Measurements from ENCODE around the gene SDK1. TPM values are rescaled to one million over a fixed set of nuclear protein-coding genes. Genes with fewer than 3 reads are reported as not detected.

Gene SDK1
- total and polyA plus RNA-seq, 2 donors = 9.8 to 15.1 TPM

GRCh38 chr7:3538041-3538440 lies 237.0 kb downstream of the SDK1 start:
- Histone ChIP-seq H3K4me3 (ENCODE audit: low read depth, low read length) (no peak overlapping the region), H3K27ac (ENCODE audit: low read depth) (no peak overlapping the region), H3K4me1 (ENCODE audit: insufficient read depth) (no peaks in the 10 kb centered on the region), H3K36me3 (ENCODE audit: insufficient read depth) (no peaks in the 10 kb centered on the region)
- DNase-seq (ENCODE audit: extremely low spot score) = no peak
- 90% methylated on average over 3 of the region's 3 CpGs for WGBS

- H3K4me1 ChIP-seq (ENCODE audit: insufficient read depth) = no peaks in the 10 kb centered on the region
- no peaks in the 10 kb centered on the region for H3K36me3 ChIP-seq (ENCODE audit: insufficient read depth)
- whole genome bisulfite sequencing = 66% methylated on average over 5 of the region's 5 CpGs
- no peak overlapping the region for H3K27ac ChIP-seq (ENCODE audit: low read depth)
- no peak for DNase-seq (ENCODE audit: extremely low spot score)
- no peak overlapping the region for H3K4me3 ChIP-seq (ENCODE audit: low read depth, low read length)
Measured at GRCh38 chr7:3540456-3541220, 239.6 kb downstream of the SDK1 start.

- no peak overlapping the region for H3K27ac ChIP-seq (ENCODE audit: low read depth)
- H3K36me3 ChIP-seq (ENCODE audit: insufficient read depth) = no peaks in the 10 kb centered on the region
- no peak for DNase-seq (ENCODE audit: extremely low spot score)
- H3K4me1 ChIP-seq (ENCODE audit: insufficient read depth) = no peaks in the 10 kb centered on the region
- no peak overlapping the region for H3K4me3 ChIP-seq (ENCODE audit: low read depth, low read length)
- 82% methylated on average over 5 of the region's 5 CpGs for WGBS
Measured at GRCh38 chr7:3544202-3544601, 243.2 kb downstream of the SDK1 start.

GRCh38 chr7:3548815-3549214 lies 247.8 kb downstream of the SDK1 start:
- Histone ChIP-seq H3K36me3 (ENCODE audit: insufficient read depth) (no peaks in the 10 kb centered on the region), H3K4me3 (ENCODE audit: low read depth, low read length) (no peak overlapping the region), H3K27ac (ENCODE audit: low read depth) (no peak overlapping the region), H3K4me1 (ENCODE audit: insufficient read depth) (no peaks in the 10 kb centered on the region)
- no peak for DNase-seq (ENCODE audit: extremely low spot score)
- 55% methylated on average over 4 of the region's 4 CpGs for WGBS

- Histone ChIP-seq H3K36me3 (ENCODE audit: insufficient read depth) (no peaks in the 10 kb centered on the region), H3K27ac (ENCODE audit: low read depth) (no peak overlapping the region), H3K4me1 (ENCODE audit: insufficient read depth) (no peaks in the 10 kb centered on the region), H3K4me3 (ENCODE audit: low read depth, low read length) (no peak overlapping the region)
- 26% methylated on average over 2 of the region's 2 CpGs for WGBS
- DNase-seq (ENCODE audit: extremely low spot score) = no peak
Measured at GRCh38 chr7:3549601-3550000, 248.5 kb downstream of the SDK1 start.

- no peak for DNase-seq (ENCODE audit: extremely low spot score)
- Histone ChIP-seq H3K36me3 (ENCODE audit: insufficient read depth) (no peaks in the 10 kb centered on the region), H3K27ac (ENCODE audit: low read depth) (no peak overlapping the region), H3K4me3 (ENCODE audit: low read depth, low read length) (no peak overlapping the region), H3K4me1 (ENCODE audit: insufficient read depth) (no peaks in the 10 kb centered on the region)
- 83% methylated on average over 6 of the region's 6 CpGs for WGBS
Measured at GRCh38 chr7:3551536-3551935, 250.5 kb downstream of the SDK1 start.

- DNase-seq (ENCODE audit: extremely low spot score) = no peak
- Histone ChIP-seq H3K4me1 (ENCODE audit: insufficient read depth) (no peaks in the 10 kb centered on the region), H3K4me3 (ENCODE audit: low read depth, low read length) (no peak overlapping the region), H3K27ac (ENCODE audit: low read depth) (no peak overlapping the region), H3K36me3 (ENCODE audit: insufficient read depth) (no peaks in the 10 kb centered on the region)
- WGBS = 87% methylated on average over 1 of the region's 1 CpG
Measured at GRCh38 chr7:3552499-3552898, 251.4 kb downstream of the SDK1 start.

GRCh38 chr7:3558400-3558799 lies 257.3 kb downstream of the SDK1 start:
- WGBS = 24% methylated on average over 2 of the region's 2 CpGs
- Histone ChIP-seq H3K4me3 (ENCODE audit: low read depth, low read length) (no peak overlapping the region), H3K36me3 (ENCODE audit: insufficient read depth) (no peaks in the 10 kb centered on the region), H3K27ac (ENCODE audit: low read depth) (no peak overlapping the region), H3K4me1 (ENCODE audit: insufficient read depth) (no peaks in the 10 kb centered on the region)
- no peak for DNase-seq (ENCODE audit: extremely low spot score)

GRCh38 chr7:3559278-3559677 lies 258.2 kb downstream of the SDK1 start:
- WGBS = 34% methylated on average over 3 of the region's 3 CpGs
- Histone ChIP-seq H3K27ac (ENCODE audit: low read depth) (no peak overlapping the region), H3K4me3 (ENCODE audit: low read depth, low read length) (no peak overlapping the region), H3K4me1 (ENCODE audit: insufficient read depth) (no peaks in the 10 kb centered on the region), H3K36me3 (ENCODE audit: insufficient read depth) (no peaks in the 10 kb centered on the region)
- DNase-seq (ENCODE audit: extremely low spot score) = no peak

- Histone ChIP-seq H3K36me3 (ENCODE audit: insufficient read depth) (no peaks in the 10 kb centered on the region), H3K4me1 (ENCODE audit: insufficient read depth) (no peaks in the 10 kb centered on the region), H3K4me3 (ENCODE audit: low read depth, low read length) (no peak overlapping the region), H3K27ac (ENCODE audit: low read depth) (no peak overlapping the region)
- 92% methylated on average over 6 of the region's 6 CpGs for WGBS
- no peak for DNase-seq (ENCODE audit: extremely low spot score)
Measured at GRCh38 chr7:3560495-3560894, 259.4 kb downstream of the SDK1 start.

- Histone ChIP-seq H3K4me3 (ENCODE audit: low read depth, low read length) (no peak overlapping the region), H3K36me3 (ENCODE audit: insufficient read depth) (no peaks in the 10 kb centered on the region), H3K27ac (ENCODE audit: low read depth) (no peak overlapping the region), H3K4me1 (ENCODE audit: insufficient read depth) (no peaks in the 10 kb centered on the region)
- WGBS = 68% methylated on average over 5 of the region's 5 CpGs
- DNase-seq (ENCODE audit: extremely low spot score) = no peak
Measured at GRCh38 chr7:3561932-3562331, 260.9 kb downstream of the SDK1 start.

GRCh38 chr7:3564231-3564630 lies 263.2 kb downstream of the SDK1 start:
- Histone ChIP-seq H3K36me3 (ENCODE audit: insufficient read depth) (no peaks in the 10 kb centered on the region), H3K27ac (ENCODE audit: low read depth) (no peak overlapping the region), H3K4me1 (ENCODE audit: insufficient read depth) (no peaks in the 10 kb centered on the region), H3K4me3 (ENCODE audit: low read depth, low read length) (no peak overlapping the region)
- 82% methylated on average over 3 of the region's 3 CpGs for WGBS
- DNase-seq (ENCODE audit: extremely low spot score) = no peak

- H3K4me1 ChIP-seq (ENCODE audit: insufficient read depth) = no peaks in the 10 kb centered on the region
- DNase-seq (ENCODE audit: extremely low spot score) = no peak
- 95% methylated on average over 1 of the region's 1 CpG for WGBS
- H3K36me3 ChIP-seq (ENCODE audit: insufficient read depth) = no peaks in the 10 kb centered on the region
- H3K27ac ChIP-seq (ENCODE audit: low read depth) = no peak overlapping the region
- H3K4me3 ChIP-seq (ENCODE audit: low read depth, low read length) = no peak overlapping the region
Measured at GRCh38 chr7:3568516-3568915, 267.5 kb downstream of the SDK1 start.

- H3K4me1 ChIP-seq (ENCODE audit: insufficient read depth) = no peaks in the 10 kb centered on the region
- H3K36me3 ChIP-seq (ENCODE audit: insufficient read depth) = no peaks in the 10 kb centered on the region
- H3K4me3 ChIP-seq (ENCODE audit: low read depth, low read length) = no peak overlapping the region
- DNase-seq (ENCODE audit: extremely low spot score) = no peak
- WGBS = 84% methylated on average over 3 of the region's 3 CpGs
- no peak overlapping the region for H3K27ac ChIP-seq (ENCODE audit: low read depth)
Measured at GRCh38 chr7:3569643-3570042, 268.6 kb downstream of the SDK1 start.

GRCh38 chr7:3573151-3573550 lies 272.1 kb downstream of the SDK1 start:
- no peak for DNase-seq (ENCODE audit: extremely low spot score)
- H3K27ac ChIP-seq (ENCODE audit: low read depth) = no peak overlapping the region
- no peaks in the 10 kb centered on the region for H3K4me1 ChIP-seq (ENCODE audit: insufficient read depth)
- 87% methylated on average over 6 of the region's 6 CpGs for WGBS
- no peak overlapping the region for H3K4me3 ChIP-seq (ENCODE audit: low read depth, low read length)
- no peaks in the 10 kb centered on the region for H3K36me3 ChIP-seq (ENCODE audit: insufficient read depth)
